GM23248 (cell line): ENCODE results near the gene STARD3. TPM values are rescaled to one million over a fixed set of nuclear protein-coding genes. Genes with fewer than 3 reads are reported as not detected.

Experiments used
- DNase-seq: peaks from one replicate; pipeline ENCODE4 v3.0.0-alpha.2; 2015
- H2AFZ ChIP-seq: fragments of 200-600 bp; sonication (generic); 2 replicates; pipeline ENCODE4 v1.6.1; 2016; ENCODE audit warnings: antibody characterized with exemption
- H3F3A ChIP-seq: fragments of 200-600 bp; sonication (generic); 2 replicates; pipeline ENCODE4 v1.6.1; 2016; ENCODE audit warnings: mild to moderate bottlenecking, antibody characterized with exemption, mixed run types; ENCODE audit not compliant: insufficient read depth
- H3K27ac ChIP-seq: fragments of 200-600 bp; sonication (generic); 2 replicates; pipeline ENCODE4 v1.5.1; 2016; ENCODE audit warnings: mild to moderate bottlenecking
- H3K27me3 ChIP-seq: fragments of 200-600 bp; sonication (generic); replicated peaks from 2 replicates; pipeline ENCODE4 v1.6.1; 2016; ENCODE audit warnings: mild to moderate bottlenecking; ENCODE audit not compliant: insufficient read depth
- H3K36me3 ChIP-seq: fragments of 200-600 bp; sonication (generic); 2 replicates; pipeline ENCODE4 v1.6.1; 2016; ENCODE audit warnings: low read depth, mild to moderate bottlenecking
- H3K4me1 ChIP-seq: fragments of 200-600 bp; sonication (generic); 2 replicates; pipeline ENCODE4 v1.6.1; 2016; ENCODE audit warnings: mild to moderate bottlenecking; ENCODE audit not compliant: insufficient read depth
- H3K4me2 ChIP-seq: fragments of 200-600 bp; sonication (generic); one replicate; pipeline ENCODE4 v1.6.1; 2016; ENCODE audit warnings: mild to moderate bottlenecking; ENCODE audit not compliant: unreplicated experiment
- H3K4me3 ChIP-seq: fragments of 200-600 bp; sonication (generic); 2 replicates; pipeline ENCODE4 v1.5.1; 2016; ENCODE audit warnings: mild to moderate bottlenecking
- H3K79me2 ChIP-seq: fragments of 200-600 bp; sonication (generic); 2 replicates; pipeline ENCODE4 v1.6.1; 2016; ENCODE audit warnings: mild to moderate bottlenecking; ENCODE audit not compliant: insufficient read depth
- H3K9ac ChIP-seq: fragments of 200-600 bp; sonication (generic); 2 replicates; pipeline ENCODE4 v1.6.1; 2016; ENCODE audit warnings: mild to moderate bottlenecking
- H3K9me2 ChIP-seq: fragments of 200-600 bp; sonication (generic); 2 replicates; pipeline ENCODE4 v1.6.1; 2016; ENCODE audit warnings: mixed run types, mild to moderate bottlenecking, moderate library complexity; ENCODE audit not compliant: insufficient read depth
- H3K9me3 ChIP-seq: fragments of 200-600 bp; sonication (generic); one replicate; pipeline ENCODE4 v1.6.1; 2017; ENCODE audit warnings: low read depth
- H4K20me1 ChIP-seq: fragments of 200-600 bp; sonication (generic); 2 replicates; pipeline ENCODE4 v1.6.0; 2016; ENCODE audit not compliant: insufficient read depth
- EZH2 ChIP-seq: fragments of 200-600 bp; sonication (generic); IDR thresholded peaks from 2 replicates; pipeline ENCODE4 v1.6.1; 2018; ENCODE audit warnings: antibody characterized with exemption, mild to moderate bottlenecking; ENCODE audit not compliant: insufficient read depth, poor library complexity, severe bottlenecking
- EZH2phosphoT487 ChIP-seq: fragments of 200-600 bp; sonication (generic); IDR thresholded peaks from 2 replicates; pipeline ENCODE4 v1.6.1; 2018; ENCODE audit warnings: antibody characterized with exemption, moderate library complexity, mild to moderate bottlenecking, low read depth; ENCODE audit not compliant: insufficient read depth
- WGBS, 2 experiments: methylation state at CpG; one replicate each; pipeline ENCODE4 v1.1.6; 2015 to 2017; ENCODE audit warnings: low lambda C conversion rate in 2 of 2, low coverage in 1 of 2; ENCODE audit errors: missing lambda C conversion rate in 2 of 2; 5-methylcytosine and 5-hydroxymethylcytosine counted together
- in situ Hi-C: fragments of 300-500 bp; cut with MboI; formaldehyde crosslinking; loops from 2 replicates; pipeline ENCODE4 v1.15.0; 2020
- polyA plus RNA-seq: library from polyadenylated mRNA; unstranded; fragments of >200 nt; fragmentation: Nextera tagmentation; extraction: Ambion mirVana; gene quantifications from 2 replicates; pipeline ENCODE4 v1.2.1, GENCODE V29; 2016
- total RNA-seq: library from RNA; depleted of rRNA; stranded (reverse); fragments of >200 nt; shearing (Covaris generic); gene quantifications from 2 replicates; pipeline ENCODE4 v1.2.3, GENCODE V29; 2014

STARD3 gene
- total and polyA plus RNA-seq, 2 experiments from 2014 or later, result 32.3 to 41.0 TPM

DNA sequence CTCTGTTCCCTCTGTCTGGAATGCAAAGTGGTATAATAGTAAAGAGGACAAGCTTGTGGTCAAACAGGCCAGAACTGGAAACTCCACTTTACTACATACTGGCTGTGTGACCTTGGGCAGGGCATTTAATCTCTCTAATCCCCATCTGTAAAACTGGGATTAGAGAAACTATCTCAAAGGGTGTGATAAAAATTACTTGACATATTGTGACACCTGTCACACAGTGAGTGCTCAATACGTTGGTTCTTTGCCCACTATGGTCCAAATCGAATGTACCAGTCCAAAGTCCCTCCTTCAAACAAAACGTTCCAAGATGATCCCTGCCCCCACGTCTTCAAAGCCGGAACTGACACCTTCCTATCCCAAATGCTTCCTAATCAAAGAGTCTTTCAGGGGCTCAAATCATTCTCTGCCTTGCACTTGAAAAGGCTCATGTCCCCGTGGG is 50.2 kb downstream of the STARD3 start:
- peaks cover 22% of the 10 kb centered on the region for H3F3A ChIP-seq
- TF ChIP-seq EZH2phosphoT487, result no peak
- TF ChIP-seq EZH2, result no peak
- no peaks in the 10 kb centered on the region for H3K36me3 ChIP-seq
- H3K79me2 ChIP-seq, result no peaks in the 10 kb centered on the region
- peaks cover 8% of the 10 kb centered on the region; the same call in 1 of the 2 replicates for H3K9me2 ChIP-seq
- DNase-seq, result no peak
- H3K4me3 ChIP-seq, result peak overlapping the region; percentile 92
- H3K27me3 ChIP-seq, result no peaks in the 10 kb centered on the region
- no peak overlapping the region for H3K27ac ChIP-seq
- peaks cover 8% of the 10 kb centered on the region for H3K4me1 ChIP-seq
- 68 to 69% methylated on average over 6 of the region's 6 CpGs for WGBS, 2 experiments
- peak overlapping the region; percentile 100 for H2AFZ ChIP-seq
- no peaks in the 10 kb centered on the region for H4K20me1 ChIP-seq
- no peak overlapping the region for H3K9ac ChIP-seq
- H3K4me2 ChIP-seq, result peak overlapping the region; percentile 100
- H3K9me3 ChIP-seq, result no peaks in the 10 kb centered on the region
- in situ Hi-C loops, result no loop called here

DNA sequence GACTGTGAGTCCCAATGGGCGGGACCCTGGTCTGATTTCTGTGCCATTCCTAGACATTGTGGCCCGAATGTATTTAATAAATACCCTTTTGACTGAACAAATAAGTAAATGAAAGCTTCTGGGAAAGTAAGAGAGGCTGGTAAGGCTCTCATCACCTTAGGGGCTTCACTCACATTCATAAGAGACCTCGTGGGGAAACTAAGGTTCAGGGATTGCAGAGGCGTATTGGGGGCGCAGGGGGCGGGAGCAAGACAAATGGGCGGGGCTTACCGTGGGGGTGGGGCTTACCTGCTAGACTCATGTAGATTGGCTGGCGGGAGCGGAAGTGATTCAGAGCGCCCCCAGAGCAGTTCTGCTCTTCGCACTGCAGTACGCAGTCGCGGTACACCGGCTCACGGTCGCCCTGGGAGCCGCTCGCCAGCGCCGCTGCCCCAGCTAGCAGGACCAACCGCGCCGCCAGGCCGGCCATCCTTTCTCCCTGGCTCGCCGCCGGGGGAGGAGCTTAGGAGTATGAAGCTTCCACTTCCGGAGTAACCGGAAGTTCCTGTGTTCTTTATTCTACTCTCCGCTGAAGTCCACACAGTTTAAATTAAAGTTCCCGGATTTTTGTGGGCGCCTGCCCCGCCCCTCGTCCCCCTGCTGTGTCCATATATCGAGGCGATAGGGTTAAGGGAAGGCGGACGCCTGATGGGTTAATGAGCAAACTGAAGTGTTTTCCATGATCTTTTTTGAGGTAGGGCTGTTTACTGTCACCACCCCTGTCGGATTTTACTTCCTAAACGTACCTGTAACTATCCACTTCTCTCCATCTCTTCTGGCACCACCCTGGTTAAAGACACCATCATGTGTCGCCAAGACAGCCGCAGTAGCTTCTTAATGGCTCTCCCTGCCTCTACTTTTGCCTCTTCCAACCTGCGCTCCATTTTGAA is 50.9 kb downstream of the STARD3 start, which contains the start of gene PGAP3:
Gene PGAP3, minus strand, starts transcription at position 512 of the 929 bp plus-strand sequence. Its CDS starts 43 bp downstream, at position 469.
- H3K9me3 ChIP-seq, result no peaks in the 10 kb centered on the region
- peaks cover 8% of the 10 kb centered on the region for H3K4me1 ChIP-seq
- peak within 1 kb of the TSS; percentile 92 for H3K4me3 ChIP-seq
- H3K4me2 ChIP-seq, result peak within 1 kb of the TSS; percentile 100
- peak within 1 kb of the TSS; percentile 64 for H3K27ac ChIP-seq
- H3K36me3 ChIP-seq, result no peaks in the 10 kb centered on the region
- H3K9ac ChIP-seq, result peak within 1 kb of the TSS; percentile 84
- peaks cover 22% of the 10 kb centered on the region for H3F3A ChIP-seq
- H3K9me2 ChIP-seq, result peaks cover 8% of the 10 kb centered on the region; the same call in 1 of the 2 replicates
- H2AFZ ChIP-seq, result peak within 1 kb of the TSS; percentile 100
- WGBS, 2 experiments, result 4 to 5% methylated on average over 36 to 45 of the region's 45 CpGs
- TF ChIP-seq EZH2phosphoT487 (no peak), EZH2 (no peak)
- H3K27me3 ChIP-seq, result no peaks in the 10 kb centered on the region
- no peaks in the 10 kb centered on the region for H3K79me2 ChIP-seq
- H4K20me1 ChIP-seq, result no peaks in the 10 kb centered on the region
- in situ Hi-C loops, result no loop called here
- DNase-seq, result peak; percentile 95

DNA sequence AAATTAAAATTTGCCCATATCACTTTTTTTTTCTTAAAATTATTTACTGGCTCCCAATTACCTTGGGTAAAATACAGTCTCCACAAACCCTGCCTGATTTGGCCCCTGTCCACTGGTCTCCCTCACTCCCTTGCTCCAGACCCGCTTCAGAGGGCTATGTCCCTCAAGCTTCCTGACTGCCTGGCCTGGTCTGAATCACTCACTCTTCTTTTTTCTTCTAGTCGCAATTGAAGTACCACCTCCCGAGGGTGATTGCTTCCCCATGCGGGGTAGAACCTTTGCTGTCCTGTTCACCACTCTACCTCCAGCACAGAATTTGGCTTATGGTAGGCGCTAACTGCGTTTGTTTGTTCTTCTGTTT is 51.5 kb downstream of the STARD3 start:
- Histone ChIP-seq H3K9ac (peak overlapping the region; percentile 84), H3K36me3 (no peaks in the 10 kb centered on the region), H3K4me1 (peaks cover 8% of the 10 kb centered on the region), H3K9me3 (no peaks in the 10 kb centered on the region), H2AFZ (peak overlapping the region; percentile 100), H3K79me2 (no peaks in the 10 kb centered on the region), H3K4me3 (peak overlapping the region; percentile 92), H3K9me2 (peaks cover 8% of the 10 kb centered on the region; the same call in 1 of the 2 replicates), H3K27ac (peak overlapping the region; percentile 64), H3K27me3 (no peaks in the 10 kb centered on the region), H3F3A (peaks cover 22% of the 10 kb centered on the region), H3K4me2 (peak overlapping the region; percentile 100), H4K20me1 (no peaks in the 10 kb centered on the region)
- DNase-seq, result peak; percentile 45
- 32 to 40% methylated on average over 6 of the region's 6 CpGs for WGBS, 2 experiments
- in situ Hi-C loops, result no loop called here
- TF ChIP-seq EZH2phosphoT487 (no peak), EZH2 (no peak)

DNA sequence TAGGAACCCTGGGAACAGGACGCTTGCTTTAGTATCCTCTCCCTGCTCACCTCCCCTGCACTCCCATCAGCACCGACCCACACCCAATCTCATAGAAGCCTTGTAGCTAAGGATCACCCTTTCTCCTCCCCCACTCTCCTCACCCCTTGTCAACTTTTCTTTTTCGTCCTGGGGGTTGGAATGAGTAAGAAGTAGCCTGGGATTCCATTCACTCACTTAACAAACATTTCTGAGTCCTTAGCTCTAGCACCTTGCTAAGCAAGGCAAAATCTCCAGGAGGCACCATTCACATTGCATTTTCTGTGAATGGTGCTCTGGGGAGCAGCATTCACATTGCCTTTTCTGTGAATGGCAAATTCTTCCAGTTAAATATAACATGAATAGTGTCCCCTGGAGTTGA is 52.0 kb downstream of the STARD3 start:
- Histone ChIP-seq H3K9me2 (peaks cover 8% of the 10 kb centered on the region; the same call in 1 of the 2 replicates), H3K36me3 (no peaks in the 10 kb centered on the region), H4K20me1 (no peaks in the 10 kb centered on the region), H3K4me2 (peak overlapping the region; percentile 100), H2AFZ (peak overlapping the region; percentile 100), H3K9me3 (no peaks in the 10 kb centered on the region), H3K79me2 (no peaks in the 10 kb centered on the region), H3K4me3 (peak overlapping the region; percentile 92), H3K9ac (peak overlapping the region; percentile 84; the same call in 1 of the 2 replicates), H3K4me1 (peaks cover 8% of the 10 kb centered on the region), H3F3A (peaks cover 22% of the 10 kb centered on the region), H3K27ac (no peak overlapping the region), H3K27me3 (no peaks in the 10 kb centered on the region)
- WGBS, 2 experiments, result 23 to 27% methylated on average over 3 of the region's 3 CpGs
- no peak for DNase-seq
- TF ChIP-seq EZH2, result no peak
- TF ChIP-seq EZH2phosphoT487, result no peak
- in situ Hi-C loops, result no loop called here
